GM23338 (cell line): ENCODE results near the gene UBAC1. TPM values are rescaled to one million over a fixed set of nuclear protein-coding genes. Genes with fewer than 3 reads are reported as not detected.

ENCODE experiments used
- ATAC-seq: fragments of 200-7000 bp; cut with Tn5 transposase; 3 replicates; pipeline ENCODE4 v1.9.1; 2020
- DNase-seq: peaks from one replicate; pipeline ENCODE4 v3.0.0-alpha.2; 2015; ENCODE audit warnings: low spot score
- H2AFZ ChIP-seq: fragments of 200-600 bp; sonication (generic); 2 replicates; pipeline ENCODE4 v1.8.0; 2016; ENCODE audit warnings: antibody characterized with exemption, mild to moderate bottlenecking, moderate library complexity
- H3F3A ChIP-seq: fragments of 200-600 bp; sonication (generic); replicated peaks from 2 replicates; pipeline ENCODE4 v1.8.0; 2017; ENCODE audit warnings: antibody characterized with exemption, mixed run types, low read depth
- H3K27ac ChIP-seq: fragments of 200-600 bp; sonication (generic); 2 replicates; pipeline ENCODE4 v1.6.1; 2016; ENCODE audit warnings: low read depth
- H3K27me3 ChIP-seq: fragments of 200-600 bp; sonication (generic); 2 replicates; pipeline ENCODE4 v1.8.0; 2016; ENCODE audit warnings: mild to moderate bottlenecking, mixed run types, moderate library complexity; ENCODE audit not compliant: insufficient read depth
- H3K36me3 ChIP-seq: fragments of 200-600 bp; sonication (generic); 2 replicates; pipeline ENCODE4 v1.8.0; 2016; ENCODE audit warnings: mild to moderate bottlenecking; ENCODE audit not compliant: insufficient read depth
- H3K4me1 ChIP-seq: fragments of 200-600 bp; sonication (generic); 2 replicates; pipeline ENCODE4 v1.8.0; 2016; ENCODE audit warnings: mild to moderate bottlenecking, moderate library complexity; ENCODE audit not compliant: insufficient read depth
- H3K4me2 ChIP-seq: fragments of 200-600 bp; sonication (generic); 2 replicates; pipeline ENCODE4 v1.7.1; 2017; ENCODE audit warnings: mixed run types
- H3K4me3 ChIP-seq: fragments of 200-600 bp; sonication (generic); 2 replicates; pipeline ENCODE4 v1.6.1; 2016; ENCODE audit warnings: mixed run types
- H3K79me2 ChIP-seq: fragments of 200-600 bp; sonication (generic); replicated peaks from 2 replicates; pipeline ENCODE4 v1.8.0; 2017; ENCODE audit warnings: mild to moderate bottlenecking; ENCODE audit not compliant: insufficient read depth
- H3K9me2 ChIP-seq: fragments of 200-600 bp; sonication (generic); 2 replicates; pipeline ENCODE4 v1.8.0; 2017; ENCODE audit not compliant: insufficient read depth
- H4K20me1 ChIP-seq: fragments of 200-600 bp; sonication (generic); replicated peaks from 2 replicates; pipeline ENCODE4 v1.8.0; 2017; ENCODE audit warnings: mild to moderate bottlenecking; ENCODE audit not compliant: insufficient read depth
- H3K27ac Mint-ChIP-seq: 2 replicates; pipeline ENCODE4 v1.8.0; 2020; ENCODE audit warnings: inconsistent platforms, mild to moderate bottlenecking, moderate library complexity, mixed read lengths
- H3K27me3 Mint-ChIP-seq: 3 replicates; pipeline ENCODE4 v1.8.0; 2022; ENCODE audit warnings: low read depth, mild to moderate bottlenecking, moderate library complexity, mixed read lengths, inconsistent platforms; ENCODE audit not compliant: insufficient read depth, poor library complexity
- H3K36me3 Mint-ChIP-seq: 3 replicates; pipeline ENCODE4 v1.8.0; 2021; ENCODE audit warnings: low read depth, mild to moderate bottlenecking, inconsistent platforms, moderate library complexity, mixed read lengths
- H3K4me1 Mint-ChIP-seq: 3 replicates; pipeline ENCODE4 v1.8.0; 2020; ENCODE audit warnings: mild to moderate bottlenecking, inconsistent platforms, mixed read lengths
- H3K4me3 Mint-ChIP-seq: 3 replicates; pipeline ENCODE4 v1.8.0; 2021; ENCODE audit warnings: moderate library complexity, mild to moderate bottlenecking, inconsistent platforms, mixed read lengths
- H3K9me3 Mint-ChIP-seq: 3 replicates; pipeline ENCODE4 v1.8.0; 2020; ENCODE audit warnings: moderate library complexity, mild to moderate bottlenecking, inconsistent platforms, mixed read lengths
- CREB1 ChIP-seq: fragments of 250-450 bp; sonication (Bioruptor Pico); IDR thresholded peaks from 2 replicates; pipeline ENCODE4 v1.5.0; 2020; ENCODE audit warnings: low read depth, mild to moderate bottlenecking, moderate library complexity
- EZH2 ChIP-seq: fragments of 200-600 bp; sonication (generic); IDR thresholded peaks from one replicate; pipeline ENCODE4 v1.8.0; 2017; ENCODE audit warnings: antibody characterized with exemption, mild to moderate bottlenecking, low read depth; ENCODE audit not compliant: unreplicated experiment
- EZH2phosphoT487 ChIP-seq: fragments of 200-600 bp; sonication (generic); IDR thresholded peaks from one replicate; pipeline ENCODE4 v1.8.1; 2018; ENCODE audit warnings: antibody characterized with exemption; ENCODE audit not compliant: unreplicated experiment
- REST ChIP-seq: IDR thresholded peaks from one replicate; pipeline ENCODE4 v1.6.1; 2018; ENCODE audit warnings: antibody characterized with exemption; ENCODE audit not compliant: unreplicated experiment
- STAT1 ChIP-seq: IDR thresholded peaks from one replicate; pipeline ENCODE4 v1.6.1; 2016; ENCODE audit warnings: antibody characterized with exemption; ENCODE audit not compliant: unreplicated experiment
- ZNF114 ChIP-seq: fragments of 250-450 bp; sonication (Bioruptor Pico); IDR thresholded peaks from 2 replicates; pipeline ENCODE4 v1.5.0; 2020; ENCODE audit warnings: mild to moderate bottlenecking, moderate library complexity
- ZNF331 ChIP-seq: fragments of 250-450 bp; sonication (Bioruptor Pico); IDR thresholded peaks from 2 replicates; pipeline ENCODE4 v1.5.0; 2020; ENCODE audit warnings: low read depth, mild to moderate bottlenecking, moderate library complexity
- polyA plus RNA-seq: library from polyadenylated mRNA; unstranded; fragments of >200 nt; fragmentation: Nextera tagmentation; extraction: Ambion mirVana; gene quantifications from 2 replicates; pipeline ENCODE4 v1.2.1, GENCODE V29; 2016
- total RNA-seq: library from RNA; depleted of rRNA; stranded (reverse); fragments of >200 nt; shearing (Covaris generic); gene quantifications from 2 replicates; pipeline ENCODE4 v1.2.3, GENCODE V29; 2014
- TF ChIP-seq, protein P1 (sequence below): fragments of 250-450 bp; sonication (Bioruptor Pico); IDR thresholded peaks from 2 replicates; pipeline ENCODE4 v1.5.0; 2020; ENCODE audit warnings: mild to moderate bottlenecking, moderate library complexity

Gene UBAC1
- total and polyA plus RNA-seq, 2 experiments from 2014 or later: 63.2 to 86.6 TPM

DNA sequence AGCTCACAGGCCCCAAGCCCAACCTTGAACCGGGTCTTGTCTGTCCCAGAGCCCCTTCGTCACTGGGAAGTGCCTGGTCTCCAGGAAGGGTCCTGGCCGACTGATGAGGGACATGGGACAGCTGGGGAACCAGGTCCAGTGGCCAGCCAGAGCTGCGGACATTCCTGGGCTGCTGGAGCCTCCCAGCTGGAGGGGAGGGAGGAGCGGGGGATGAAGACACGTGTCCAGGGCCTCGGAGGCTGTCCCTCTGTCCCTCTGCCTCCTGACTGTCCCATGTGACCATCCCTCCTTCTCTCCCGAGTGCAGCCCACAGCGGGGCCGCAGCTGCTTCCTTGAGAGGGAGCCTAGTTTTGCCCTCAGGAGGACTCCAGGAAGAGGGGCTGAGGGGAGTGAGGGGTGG, 41.7 kb upstream of the UBAC1 start:
- Histone ChIP-seq H3K36me3 (no peaks in the 10 kb centered on the region), H3K4me2 (no peak overlapping the region), H3K9me2 (no peaks in the 10 kb centered on the region), H3K4me3 (no peak overlapping the region), H3K79me2 (no peaks in the 10 kb centered on the region), H3K27me3 (no peaks in the 10 kb centered on the region), H3K4me1 (peaks cover 14% of the 10 kb centered on the region), H4K20me1 (no peaks in the 10 kb centered on the region), H2AFZ (no peak overlapping the region), H3K27ac (no peak overlapping the region), H3F3A (peaks cover 5% of the 10 kb centered on the region; the same call in 1 of the 2 replicates)
- peaks cover 22% of the 10 kb centered on the region for H3K27me3 Mint-ChIP-seq
- H3K4me3 Mint-ChIP-seq: no peak overlapping the region
- DNase-seq: no peak
- H3K9me3 Mint-ChIP-seq: no peaks in the 10 kb centered on the region
- no peak for ATAC-seq
- H3K36me3 Mint-ChIP-seq: no peaks in the 10 kb centered on the region
- TF ChIP-seq ZNF114 (CRISPR knock-in tag) (no peak), EZH2 (no peak), CREB1 (CRISPR knock-in tag) (no peak), STAT1 (no peak), ZNF331 (CRISPR knock-in tag) (no peak), EZH2phosphoT487 (no peak), REST (no peak)
- TF ChIP-seq, protein P1, sequence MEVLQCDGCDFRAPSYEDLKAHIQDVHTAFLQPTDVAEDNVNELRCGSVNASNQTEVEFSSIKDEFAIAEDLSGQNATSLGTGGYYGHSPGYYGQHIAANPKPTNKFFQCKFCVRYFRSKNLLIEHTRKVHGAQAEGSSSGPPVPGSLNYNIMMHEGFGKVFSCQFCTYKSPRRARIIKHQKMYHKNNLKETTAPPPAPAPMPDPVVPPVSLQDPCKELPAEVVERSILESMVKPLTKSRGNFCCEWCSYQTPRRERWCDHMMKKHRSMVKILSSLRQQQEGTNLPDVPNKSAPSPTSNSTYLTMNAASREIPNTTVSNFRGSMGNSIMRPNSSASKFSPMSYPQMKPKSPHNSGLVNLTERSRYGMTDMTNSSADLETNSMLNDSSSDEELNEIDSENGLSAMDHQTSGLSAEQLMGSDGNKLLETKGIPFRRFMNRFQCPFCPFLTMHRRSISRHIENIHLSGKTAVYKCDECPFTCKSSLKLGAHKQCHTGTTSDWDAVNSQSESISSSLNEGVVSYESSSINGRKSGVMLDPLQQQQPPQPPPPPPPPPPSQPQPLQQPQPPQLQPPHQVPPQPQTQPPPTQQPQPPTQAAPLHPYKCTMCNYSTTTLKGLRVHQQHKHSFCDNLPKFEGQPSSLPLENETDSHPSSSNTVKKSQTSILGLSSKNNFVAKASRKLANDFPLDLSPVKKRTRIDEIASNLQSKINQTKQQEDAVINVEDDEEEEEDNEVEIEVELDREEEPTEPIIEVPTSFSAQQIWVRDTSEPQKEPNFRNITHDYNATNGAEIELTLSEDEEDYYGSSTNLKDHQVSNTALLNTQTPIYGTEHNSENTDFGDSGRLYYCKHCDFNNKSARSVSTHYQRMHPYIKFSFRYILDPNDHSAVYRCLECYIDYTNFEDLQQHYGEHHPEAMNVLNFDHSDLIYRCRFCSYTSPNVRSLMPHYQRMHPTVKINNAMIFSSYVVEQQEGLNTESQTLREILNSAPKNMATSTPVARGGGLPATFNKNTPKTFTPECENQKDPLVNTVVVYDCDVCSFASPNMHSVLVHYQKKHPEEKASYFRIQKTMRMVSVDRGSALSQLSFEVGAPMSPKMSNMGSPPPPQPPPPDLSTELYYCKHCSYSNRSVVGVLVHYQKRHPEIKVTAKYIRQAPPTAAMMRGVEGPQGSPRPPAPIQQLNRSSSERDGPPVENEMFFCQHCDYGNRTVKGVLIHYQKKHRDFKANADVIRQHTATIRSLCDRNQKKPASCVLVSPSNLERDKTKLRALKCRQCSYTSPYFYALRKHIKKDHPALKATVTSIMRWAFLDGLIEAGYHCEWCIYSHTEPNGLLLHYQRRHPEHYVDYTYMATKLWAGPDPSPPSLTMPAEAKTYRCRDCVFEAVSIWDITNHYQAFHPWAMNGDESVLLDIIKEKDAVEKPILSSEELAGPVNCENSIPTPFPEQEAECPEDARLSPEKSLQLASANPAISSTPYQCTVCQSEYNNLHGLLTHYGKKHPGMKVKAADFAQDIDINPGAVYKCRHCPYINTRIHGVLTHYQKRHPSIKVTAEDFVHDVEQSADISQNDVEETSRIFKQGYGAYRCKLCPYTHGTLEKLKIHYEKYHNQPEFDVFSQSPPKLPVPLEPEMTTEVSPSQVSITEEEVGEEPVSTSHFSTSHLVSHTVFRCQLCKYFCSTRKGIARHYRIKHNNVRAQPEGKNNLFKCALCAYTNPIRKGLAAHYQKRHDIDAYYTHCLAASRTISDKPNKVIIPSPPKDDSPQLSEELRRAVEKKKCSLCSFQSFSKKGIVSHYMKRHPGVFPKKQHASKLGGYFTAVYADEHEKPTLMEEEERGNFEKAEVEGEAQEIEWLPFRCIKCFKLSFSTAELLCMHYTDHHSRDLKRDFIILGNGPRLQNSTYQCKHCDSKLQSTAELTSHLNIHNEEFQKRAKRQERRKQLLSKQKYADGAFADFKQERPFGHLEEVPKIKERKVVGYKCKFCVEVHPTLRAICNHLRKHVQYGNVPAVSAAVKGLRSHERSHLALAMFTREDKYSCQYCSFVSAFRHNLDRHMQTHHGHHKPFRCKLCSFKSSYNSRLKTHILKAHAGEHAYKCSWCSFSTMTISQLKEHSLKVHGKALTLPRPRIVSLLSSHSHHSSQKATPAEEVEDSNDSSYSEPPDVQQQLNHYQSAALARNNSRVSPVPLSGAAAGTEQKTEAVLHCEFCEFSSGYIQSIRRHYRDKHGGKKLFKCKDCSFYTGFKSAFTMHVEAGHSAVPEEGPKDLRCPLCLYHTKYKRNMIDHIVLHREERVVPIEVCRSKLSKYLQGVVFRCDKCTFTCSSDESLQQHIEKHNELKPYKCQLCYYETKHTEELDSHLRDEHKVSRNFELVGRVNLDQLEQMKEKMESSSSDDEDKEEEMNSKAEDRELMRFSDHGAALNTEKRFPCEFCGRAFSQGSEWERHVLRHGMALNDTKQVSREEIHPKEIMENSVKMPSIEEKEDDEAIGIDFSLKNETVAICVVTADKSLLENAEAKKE (CRISPR knock-in tag): no peak
- H3K27ac Mint-ChIP-seq: no peak overlapping the region
- peaks cover 31% of the 10 kb centered on the region for H3K4me1 Mint-ChIP-seq
